Neuronal stem cell (in vitro differentiated cells): Measurements from ENCODE around the gene C16orf89.

Source experiments
- DNase-seq: peaks from one replicate; pipeline ENCODE4 v3.0.0-alpha.2; 2013; ENCODE audit warnings: low spot score
- H2AFZ ChIP-seq: one replicate; pipeline ENCODE4 v1.6.1; 2013; ENCODE audit warnings: mild to moderate bottlenecking, low read length, inconsistent platforms
- H2AK5ac ChIP-seq: 2 replicates; pipeline ENCODE4 v1.6.1; 2013; ENCODE audit warnings: low read depth, mild to moderate bottlenecking, inconsistent platforms, low read length, moderate library complexity, mixed read lengths
- H2BK120ac ChIP-seq: 2 replicates; pipeline ENCODE4 v1.6.1; 2013; ENCODE audit warnings: low read depth, mild to moderate bottlenecking, inconsistent platforms, low read length, moderate library complexity, mixed read lengths
- H2BK12ac ChIP-seq: one replicate; pipeline ENCODE4 v1.6.1; 2013; ENCODE audit warnings: low read length, inconsistent platforms
- H2BK15ac ChIP-seq: 2 replicates; pipeline ENCODE4 v1.6.1; 2013; ENCODE audit warnings: mild to moderate bottlenecking, low read length, inconsistent platforms, mixed read lengths
- H2BK5ac ChIP-seq: one replicate; pipeline ENCODE4 v1.6.1; 2013; ENCODE audit warnings: inconsistent platforms, mild to moderate bottlenecking, low read length, moderate library complexity
- H3K14ac ChIP-seq: one replicate; pipeline ENCODE4 v1.6.1; 2013; ENCODE audit warnings: low read length, inconsistent platforms
- H3K18ac ChIP-seq: 2 replicates; pipeline ENCODE4 v1.6.1; 2013; ENCODE audit warnings: low read length, inconsistent platforms
- H3K23ac ChIP-seq: 2 replicates; pipeline ENCODE4 v1.6.1; 2013; ENCODE audit warnings: low read depth, mild to moderate bottlenecking, mixed read lengths, low read length, inconsistent platforms; ENCODE audit not compliant: poor library complexity
- H3K27ac ChIP-seq: replicated peaks from 3 replicates; pipeline ENCODE4 v1.5.1; 2013; ENCODE audit warnings: low read length, inconsistent platforms
- H3K27me3 ChIP-seq, 3 experiments: 2 replicates each; pipeline ENCODE4 v1.6.1; 2013; ENCODE audit warnings: low read length in 3 of 3, mild to moderate bottlenecking in 2 of 3, inconsistent platforms in 1 of 3, low read depth in 1 of 3, mixed read lengths in 1 of 3, moderate library complexity in 1 of 3; ENCODE audit not compliant: control insufficient read depth in 3 of 3, insufficient read depth in 3 of 3
- H3K36me3 ChIP-seq, 2 donors: replicated peaks in 1 of 2; 2 replicates each; pipeline ENCODE4 v1.6.1; 2013; ENCODE audit warnings: low read length in 2 of 2; ENCODE audit not compliant: control insufficient read depth in 2 of 2, insufficient read depth in 2 of 2
- H3K4ac ChIP-seq: 2 replicates; pipeline ENCODE4 v1.6.1; 2013; ENCODE audit warnings: inconsistent platforms, mild to moderate bottlenecking, low read length, moderate library complexity
- H3K4me1 ChIP-seq, 2 donors: 1 replicate in 1 of 2; 2 replicates in 1 of 2; pipeline ENCODE4 v1.6.1; 2013; ENCODE audit warnings: low read length in 2 of 2, low read depth in 1 of 2; ENCODE audit not compliant: control insufficient read depth in 2 of 2, insufficient read depth in 1 of 2
- H3K4me2 ChIP-seq: one replicate; pipeline ENCODE4 v1.6.1; 2013; ENCODE audit warnings: mild to moderate bottlenecking, low read length, inconsistent platforms; ENCODE audit not compliant: insufficient read depth, poor library complexity, severe bottlenecking
- H3K4me3 ChIP-seq, 2 donors: 2 replicates each; pipeline ENCODE4 v1.5.1; 2013; ENCODE audit warnings: low read length in 2 of 2, mild to moderate bottlenecking in 2 of 2, inconsistent platforms in 1 of 2, moderate library complexity in 1 of 2
- H3K79me1 ChIP-seq: one replicate; pipeline ENCODE4 v1.6.1; 2013; ENCODE audit warnings: low read depth, mild to moderate bottlenecking, inconsistent platforms, low read length, moderate library complexity
- H3K9ac ChIP-seq: one replicate; pipeline ENCODE4 v1.6.1; 2013; ENCODE audit warnings: mild to moderate bottlenecking, low read depth, low read length, inconsistent platforms; ENCODE audit not compliant: poor library complexity
- H3K9me3 ChIP-seq, 2 donors: replicated peaks in 1 of 2; 2 replicates each; pipeline versions ENCODE3 to v1.6.1; 2013; ENCODE audit warnings: low read length in 2 of 2, mild to moderate bottlenecking in 2 of 2, inconsistent platforms in 1 of 2, low read depth in 1 of 2, mixed read lengths in 1 of 2, moderate library complexity in 1 of 2; ENCODE audit not compliant: control insufficient read depth in 2 of 2, insufficient read depth in 1 of 2
- H4K8ac ChIP-seq: one replicate; pipeline ENCODE4 v1.6.1; 2013; ENCODE audit warnings: low read depth, mild to moderate bottlenecking, inconsistent platforms, low read length, moderate library complexity
- H4K91ac ChIP-seq: one replicate; pipeline ENCODE4 v1.6.1; 2013; ENCODE audit warnings: low read length, low read depth, mild to moderate bottlenecking, inconsistent platforms; ENCODE audit not compliant: poor library complexity
- WGBS, 2 donors: extraction: QIAGEN DNeasy Blood & Tissue Kit; methylation state at CpG; one replicate each; pipeline ENCODE4 v1.1.7; 2013; ENCODE audit warnings: missing lambda C conversion rate in 2 of 2, mixed read lengths in 1 of 2; ENCODE audit not compliant: insufficient read length in 2 of 2, insufficient replicate concordance in 1 of 2; ENCODE audit errors: extremely low coverage in 2 of 2; 5-methylcytosine and 5-hydroxymethylcytosine counted together

The C16orf89 gene

GRCh38 chr16:5036228-5037156, 29.3 kb downstream of the C16orf89 start:
- no peaks in the 10 kb centered on the region for H3K9me3 ChIP-seq
- no peak overlapping the region for H3K4me2 ChIP-seq
- H2BK15ac ChIP-seq: no peak overlapping the region
- no CpG with 5 or more reads among the region's 12 CpGs for WGBS, 2 donors
- H2AK5ac ChIP-seq: no peak overlapping the region
- H3K14ac ChIP-seq: no peak overlapping the region
- no peak overlapping the region for H3K27ac ChIP-seq
- H2BK12ac ChIP-seq: no peak overlapping the region
- H4K8ac ChIP-seq: no peak overlapping the region
- peaks cover 3% of the 10 kb centered on the region for H3K79me1 ChIP-seq
- no peak overlapping the region for H3K18ac ChIP-seq
- peaks cover 0 to 7% (median 1%) of the 10 kb centered on the region in 3 experiments for H3K27me3 ChIP-seq
- no peak overlapping the region for H2BK5ac ChIP-seq
- peaks cover 2 to 19% of the 10 kb centered on the region in 2 donors for H3K4me1 ChIP-seq
- no peak overlapping the region for H3K9ac ChIP-seq
- peak overlapping the region; percentile 78 for H2AFZ ChIP-seq
- H3K23ac ChIP-seq: no peak overlapping the region
- no peak overlapping the region for H3K4ac ChIP-seq
- no peaks in the 10 kb centered on the region for H3K36me3 ChIP-seq
- H2BK120ac ChIP-seq: no peak overlapping the region
- no peak overlapping the region for H4K91ac ChIP-seq
- H3K4me3 ChIP-seq: no peak overlapping the region
- no peak for DNase-seq

- Histone ChIP-seq H2BK12ac (no peak overlapping the region), H3K18ac (no peak overlapping the region), H3K4me1 (peaks cover 2 to 19% of the 10 kb centered on the region in 2 donors), H3K4me2 (no peak overlapping the region), H3K9me3 (no peaks in the 10 kb centered on the region), H2BK5ac (no peak overlapping the region), H4K8ac (no peak overlapping the region), H2AK5ac (no peak overlapping the region), H3K4ac (no peak overlapping the region), H3K9ac (no peak overlapping the region), H2BK120ac (no peak overlapping the region), H3K27me3 (peaks cover 0 to 2% (median 1%) of the 10 kb centered on the region in 3 experiments), H3K14ac (no peak overlapping the region), H3K79me1 (peaks cover 3% of the 10 kb centered on the region), H4K91ac (no peak overlapping the region), H3K23ac (no peak overlapping the region), H3K4me3 (no peak overlapping the region), H2BK15ac (no peak overlapping the region), H3K36me3 (no peaks in the 10 kb centered on the region), H3K27ac (peak overlapping the region; percentile 38), H2AFZ (peak overlapping the region; percentile 78)
- WGBS, 2 donors: no CpG with 5 or more reads among the region's 1 CpG
- no peak for DNase-seq
Observed at GRCh38 chr16:5035909-5036227, 29.9 kb downstream of the C16orf89 start.

- no peak overlapping the region for H3K23ac ChIP-seq
- H3K4ac ChIP-seq: no peak overlapping the region
- peaks cover 6% of the 10 kb centered on the region for H3K79me1 ChIP-seq
- no peak overlapping the region for H3K18ac ChIP-seq
- H3K27ac ChIP-seq: no peak overlapping the region
- H2AFZ ChIP-seq: peak overlapping the region; percentile 100
- H3K9me3 ChIP-seq: no peaks in the 10 kb centered on the region
- peaks cover 0 to 1% (median 0%) of the 10 kb centered on the region in 3 experiments for H3K27me3 ChIP-seq
- no peak overlapping the region for H3K9ac ChIP-seq
- H2BK120ac ChIP-seq: no peak overlapping the region
- H4K8ac ChIP-seq: no peak overlapping the region
- no CpG with 5 or more reads among the region's 2 CpGs for WGBS, 2 donors
- H3K4me2 ChIP-seq: peak overlapping the region; percentile 95
- no peak overlapping the region for H2AK5ac ChIP-seq
- H2BK5ac ChIP-seq: no peak overlapping the region
- peak overlapping the region; percentile 75 to 96 for H3K4me3 ChIP-seq
- no peak overlapping the region for H2BK12ac ChIP-seq
- no peak overlapping the region for H4K91ac ChIP-seq
- no peaks in the 10 kb centered on the region for H3K36me3 ChIP-seq
- no peak overlapping the region for H2BK15ac ChIP-seq
- no peak overlapping the region for H3K14ac ChIP-seq
- no peak for DNase-seq
- peaks cover 2 to 19% of the 10 kb centered on the region in 2 donors for H3K4me1 ChIP-seq
Observed at GRCh38 chr16:5034167-5034523, 31.6 kb downstream of the C16orf89 start.
